ENCODE data around the gene CAMTA1. TPM values are rescaled to one million over a fixed set of nuclear protein-coding genes. Genes with fewer than 3 reads are reported as not detected.
A peak's percentile ranks its signal among the peaks of the same experiment; 100 is the strongest.

Gene CAMTA1
- total RNA-seq, 4 donors from 2014 or later, result 86.3 to 170 (median 132) TPM

GRCh38 chr1:7550261-7550865, 765.1 kb downstream of the CAMTA1 start:
- WGBS, 2 donors (ENCODE audit: low coverage in 1 of 2), result 64 to 67% methylated on average over 3 to 7 of the region's 8 CpGs
- no peak overlapping the region for H3K27ac ChIP-seq

GRCh38 chr1:7550981-7551380, 765.7 kb downstream of the CAMTA1 start:
- Histone ChIP-seq H3K9me3 (no peaks in the 10 kb centered on the region), H3K4me1 (peaks cover 0 to 13% (median 4%) of the 10 kb centered on the region in 3 donors), H3K27me3 (peaks cover 18% of the 10 kb centered on the region), H3K27ac (no peak overlapping the region), H3K36me3 (no peaks in the 10 kb centered on the region), H3K4me3 (no peak overlapping the region)
- TF ChIP-seq POLR2A (IDR thresholded peaks at IDR 0.05), result no peak
- no peak for TF ChIP-seq POLR2AphosphoS5 (IDR thresholded peaks at IDR 0.05)
- no peak for TF ChIP-seq CTCF (IDR thresholded peaks at IDR 0.05)
- no peak for TF ChIP-seq EP300 (IDR thresholded peaks at IDR 0.05)
- no peak for ATAC-seq
- 50 to 71% methylated on average over 1 of the region's 6 CpGs for WGBS, 2 donors (ENCODE audit: low coverage in 1 of 2)

More at GRCh38 chr1:7550261-7550865, 765.1 kb downstream of the CAMTA1 start:
- peaks cover 18% of the 10 kb centered on the region for H3K27me3 ChIP-seq
- no peak overlapping the region for H3K4me3 ChIP-seq
- H3K36me3 ChIP-seq, result no peaks in the 10 kb centered on the region
- TF ChIP-seq POLR2AphosphoS5 (IDR thresholded peaks at IDR 0.05) (no peak), CTCF (IDR thresholded peaks at IDR 0.05) (no peak), EP300 (IDR thresholded peaks at IDR 0.05) (no peak), POLR2A (IDR thresholded peaks at IDR 0.05) (no peak)
- H3K9me3 ChIP-seq, result no peaks in the 10 kb centered on the region
- peaks cover 0 to 13% (median 4%) of the 10 kb centered on the region in 3 donors for H3K4me1 ChIP-seq
- no peak for ATAC-seq

- Histone ChIP-seq H3K4me3 (no peak overlapping the region), H3K36me3 (no peaks in the 10 kb centered on the region), H3K27ac (no peak overlapping the region), H3K27me3 (peaks cover 21% of the 10 kb centered on the region), H3K9me3 (no peaks in the 10 kb centered on the region), H3K4me1 (peaks cover 0 to 13% (median 4%) of the 10 kb centered on the region in 3 donors)
- no peak for ATAC-seq
- 66 to 75% methylated on average over 3 to 6 of the region's 8 CpGs for WGBS, 2 donors (ENCODE audit: low coverage in 1 of 2)
- TF ChIP-seq CTCF (IDR thresholded peaks at IDR 0.05) (no peak), POLR2AphosphoS5 (IDR thresholded peaks at IDR 0.05) (no peak)
Measured at GRCh38 chr1:7551442-7551841, 766.2 kb downstream of the CAMTA1 start.

GRCh38 chr1:7552402-7552801, 767.1 kb downstream of the CAMTA1 start:
- Histone ChIP-seq H3K27ac (no peak overlapping the region), H3K4me3 (no peak overlapping the region), H3K27me3 (peaks cover 25% of the 10 kb centered on the region), H3K4me1 (peaks cover 0 to 13% (median 4%) of the 10 kb centered on the region in 3 donors), H3K36me3 (no peaks in the 10 kb centered on the region), H3K9me3 (no peaks in the 10 kb centered on the region)
- no peak for TF ChIP-seq CTCF (IDR thresholded peaks at IDR 0.05)
- TF ChIP-seq EP300 (IDR thresholded peaks at IDR 0.05), result no peak
- no peak for TF ChIP-seq POLR2AphosphoS5 (IDR thresholded peaks at IDR 0.05)
- no peak for TF ChIP-seq POLR2A (IDR thresholded peaks at IDR 0.05)
- WGBS, 2 donors (ENCODE audit: low coverage in 1 of 2), result no CpG with 5 or more reads among the region's 9 CpGs
- peak; percentile 42 for ATAC-seq

- H3K27ac ChIP-seq, result no peak overlapping the region
- ATAC-seq, result no peak
- no peaks in the 10 kb centered on the region for H3K9me3 ChIP-seq
- H3K27me3 ChIP-seq, result peaks cover 25% of the 10 kb centered on the region
- H3K36me3 ChIP-seq, result no peaks in the 10 kb centered on the region
- H3K4me3 ChIP-seq, result no peak overlapping the region
- peaks cover 0 to 13% (median 4%) of the 10 kb centered on the region in 3 donors for H3K4me1 ChIP-seq
- 67 to 80% methylated on average over 3 of the region's 3 CpGs for WGBS, 2 donors (ENCODE audit: low coverage in 1 of 2)
- TF ChIP-seq CTCF (IDR thresholded peaks at IDR 0.05) (no peak), EP300 (IDR thresholded peaks at IDR 0.05) (no peak), POLR2A (IDR thresholded peaks at IDR 0.05) (no peak), POLR2AphosphoS5 (IDR thresholded peaks at IDR 0.05) (no peak)
Measured at GRCh38 chr1:7553042-7553690, 767.9 kb downstream of the CAMTA1 start.
